ENCODE results near the gene PPP1R1C.

Gene PPP1R1C

DNA sequence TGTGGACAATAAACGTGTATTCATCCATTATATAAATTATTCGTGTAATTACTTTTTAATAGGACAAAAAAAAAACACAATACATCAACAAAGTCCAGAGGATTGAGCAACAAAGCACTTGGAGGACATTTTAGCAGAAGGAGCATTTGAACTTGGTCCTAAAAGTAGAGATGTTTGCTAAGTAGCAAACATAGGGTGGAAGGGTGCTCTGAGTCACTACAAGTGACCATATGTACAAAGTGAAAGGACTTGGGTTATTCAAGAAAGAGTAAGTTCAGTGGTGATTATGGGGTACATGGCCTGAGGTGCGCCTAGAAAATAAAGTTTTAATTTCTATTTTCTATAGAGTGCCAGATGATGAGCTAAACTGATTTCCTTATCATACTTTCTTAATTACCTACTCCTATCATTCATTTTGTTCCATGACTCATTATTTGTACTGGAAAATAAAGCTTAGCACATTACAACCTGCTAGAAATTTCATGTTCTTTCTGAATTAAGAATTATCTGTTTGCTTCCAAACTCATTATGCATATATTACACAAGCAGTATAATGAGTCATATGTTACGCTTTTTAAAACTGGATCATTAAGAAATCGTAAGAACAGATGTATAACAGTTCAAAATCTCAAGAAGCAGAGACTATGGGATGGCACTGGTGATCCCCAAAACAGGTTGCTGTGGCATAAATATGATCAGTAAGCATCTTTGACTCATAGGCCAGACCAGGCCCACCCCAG is 13.1 kb upstream of the PPP1R1C start:
- no peak for DNase-seq

GRCh38 chr2:181973171-181973783 is 12.4 kb upstream of the PPP1R1C start:
- no peak for DNase-seq

- DNase-seq = no peak
Measured at GRCh38 chr2:181977661-181978350, 7.8 kb upstream of the PPP1R1C start.

- DNase-seq = no peak
Measured at GRCh38 chr2:181978351-181979150, 7.1 kb upstream of the PPP1R1C start.

GRCh38 chr2:181984060-181984459 is 1.6 kb upstream of the PPP1R1C start:
- DNase-seq = no peak

- DNase-seq = no peak
Measured at GRCh38 chr2:181984814-181985631, 630 bp upstream of the PPP1R1C start.

DNA sequence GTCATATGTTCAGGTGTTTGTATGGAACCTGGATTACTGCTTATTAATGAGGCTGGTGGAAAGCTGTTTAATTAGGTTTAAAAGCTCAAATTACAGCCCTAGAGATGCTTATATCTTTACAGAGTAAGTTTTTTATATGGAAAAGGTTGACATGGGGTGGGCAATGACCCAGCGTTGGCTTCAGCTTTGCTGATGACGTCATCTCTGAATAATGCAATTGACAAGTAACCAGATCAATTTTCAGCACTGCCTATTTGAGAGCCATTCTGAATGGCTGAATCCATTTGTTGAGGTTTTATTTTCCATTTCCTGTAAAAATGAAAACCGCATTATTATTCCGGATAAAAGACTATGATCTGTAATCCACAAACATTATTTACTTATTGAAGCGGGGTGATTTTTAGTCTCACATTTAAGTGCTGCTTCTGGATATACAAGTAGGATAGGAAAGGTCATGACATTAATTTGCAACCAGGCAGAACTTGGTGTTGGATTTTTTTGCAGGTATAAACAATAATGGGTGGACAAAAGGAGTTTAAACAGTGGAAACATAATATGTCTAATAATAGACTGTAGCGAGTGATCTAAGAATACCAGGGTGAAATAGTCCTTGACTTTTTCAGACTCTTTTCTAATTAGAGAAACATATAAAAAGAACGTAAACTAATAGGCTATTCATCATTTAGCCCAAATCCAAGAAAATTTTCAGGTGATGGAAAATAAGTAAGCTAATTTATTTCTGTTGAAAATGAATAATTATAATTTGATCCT is 2.7 kb downstream of the PPP1R1C start:
- no peak for DNase-seq

- no peak for DNase-seq
Measured at GRCh38 chr2:181989099-181989498, 3.4 kb downstream of the PPP1R1C start.

DNA sequence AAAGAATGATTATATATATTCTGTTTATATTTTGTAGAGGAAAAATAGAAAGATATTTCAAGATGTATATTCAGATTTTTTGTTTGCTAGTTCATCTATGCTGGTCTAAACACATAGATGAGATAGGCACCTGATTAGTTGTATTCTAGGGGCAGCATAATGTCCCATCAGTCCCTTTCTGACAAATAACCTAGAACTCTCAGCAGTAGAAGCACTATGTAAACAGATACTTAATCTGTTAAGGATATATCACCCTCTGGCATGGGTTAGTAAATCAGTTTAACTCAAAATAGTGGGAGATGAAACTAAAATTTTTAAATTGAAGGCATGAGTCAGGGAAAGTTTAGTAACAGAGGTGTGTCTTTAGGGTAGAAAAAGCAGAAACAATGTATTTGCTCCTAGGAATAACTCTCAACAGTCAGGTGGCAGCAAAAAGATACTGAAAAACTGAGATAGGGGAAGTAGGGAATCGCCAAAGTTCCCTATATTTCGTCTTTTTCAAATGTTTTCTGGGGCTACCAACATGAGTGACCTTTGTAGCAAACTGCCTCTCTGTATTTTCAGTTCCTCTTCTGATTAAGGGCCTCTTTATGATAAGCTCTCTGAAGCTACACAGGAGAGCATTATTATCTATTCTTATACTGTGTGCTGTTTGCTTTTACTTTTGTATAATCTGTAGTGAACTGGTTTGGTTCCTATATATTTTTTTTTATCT is 5.7 kb downstream of the PPP1R1C start:
- DNase-seq = no peak

DNA sequence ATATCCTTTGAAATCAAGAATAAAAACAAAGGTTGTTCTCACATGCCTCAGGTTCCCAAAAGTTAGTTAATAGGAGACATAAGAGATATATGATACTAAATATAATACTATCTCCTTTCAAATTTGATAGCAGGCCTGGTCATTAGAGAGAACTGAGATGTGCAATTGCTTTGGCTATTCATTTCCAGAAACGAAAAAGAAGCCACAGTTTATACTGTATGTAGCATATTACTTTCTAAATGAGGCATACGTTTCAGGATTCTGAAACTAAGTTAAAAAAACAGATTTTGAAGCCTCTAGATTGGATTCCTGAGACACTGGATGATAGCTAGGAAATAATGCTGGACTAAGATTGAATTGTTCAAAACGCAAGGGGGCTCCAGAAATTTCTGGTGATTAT is 7.1 kb downstream of the PPP1R1C start:
- DNase-seq = no peak

DNA sequence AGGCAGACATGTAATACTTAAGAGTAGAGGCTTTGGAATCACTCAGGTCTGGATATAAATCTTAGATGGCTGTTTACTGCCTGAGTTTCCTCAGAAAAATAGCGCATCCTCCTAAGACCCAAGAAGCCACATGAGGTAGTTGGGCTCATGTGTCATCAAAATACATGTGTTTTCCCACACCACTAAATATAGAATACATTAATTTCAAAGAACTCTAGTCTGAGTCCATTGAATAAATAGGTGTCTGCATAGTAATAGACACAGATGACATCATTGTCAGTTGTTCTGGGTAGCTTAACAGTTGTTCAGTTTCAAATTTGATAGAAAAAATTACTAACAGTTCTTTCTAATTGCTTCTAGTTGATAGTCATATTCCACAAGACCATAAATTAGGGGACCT is 9.6 kb downstream of the PPP1R1C start:
- no peak for DNase-seq

DNA sequence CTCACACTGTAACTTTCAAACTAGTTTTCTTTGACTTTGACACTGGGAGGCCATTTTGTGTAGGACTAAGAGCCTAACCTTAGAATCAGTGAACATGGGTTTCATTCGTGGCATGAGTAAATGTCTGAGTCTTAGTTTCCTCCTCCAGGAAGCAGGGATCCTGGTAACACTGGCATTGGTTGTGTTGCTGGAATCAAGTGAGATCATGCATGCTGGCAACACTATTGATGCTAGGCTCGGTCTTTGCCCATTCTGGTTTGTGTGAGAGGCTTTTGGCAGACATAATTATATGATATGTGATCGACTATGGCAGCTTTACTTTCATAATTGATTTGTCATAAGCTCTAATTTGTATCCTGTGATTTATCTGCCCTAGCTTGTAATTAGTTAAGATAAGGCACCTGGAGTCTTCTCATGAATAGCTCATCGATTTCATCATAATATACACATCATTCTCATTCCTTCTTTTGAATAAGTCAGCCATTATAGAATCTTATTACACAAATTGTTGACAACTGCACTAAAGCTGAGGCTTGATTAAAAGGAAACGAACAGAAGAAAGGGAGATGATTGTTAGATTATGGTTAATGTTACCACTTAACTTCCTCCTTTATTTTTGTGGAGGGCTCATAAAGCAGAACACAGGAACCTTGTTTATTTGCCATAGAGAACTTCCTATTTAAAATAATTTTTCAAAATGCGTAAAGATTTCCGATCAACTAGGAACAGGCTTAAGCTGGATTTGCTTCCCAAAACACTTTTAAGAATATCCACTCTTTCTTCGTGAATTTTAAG is 12.6 kb downstream of the PPP1R1C start:
- no peak for DNase-seq

DNA sequence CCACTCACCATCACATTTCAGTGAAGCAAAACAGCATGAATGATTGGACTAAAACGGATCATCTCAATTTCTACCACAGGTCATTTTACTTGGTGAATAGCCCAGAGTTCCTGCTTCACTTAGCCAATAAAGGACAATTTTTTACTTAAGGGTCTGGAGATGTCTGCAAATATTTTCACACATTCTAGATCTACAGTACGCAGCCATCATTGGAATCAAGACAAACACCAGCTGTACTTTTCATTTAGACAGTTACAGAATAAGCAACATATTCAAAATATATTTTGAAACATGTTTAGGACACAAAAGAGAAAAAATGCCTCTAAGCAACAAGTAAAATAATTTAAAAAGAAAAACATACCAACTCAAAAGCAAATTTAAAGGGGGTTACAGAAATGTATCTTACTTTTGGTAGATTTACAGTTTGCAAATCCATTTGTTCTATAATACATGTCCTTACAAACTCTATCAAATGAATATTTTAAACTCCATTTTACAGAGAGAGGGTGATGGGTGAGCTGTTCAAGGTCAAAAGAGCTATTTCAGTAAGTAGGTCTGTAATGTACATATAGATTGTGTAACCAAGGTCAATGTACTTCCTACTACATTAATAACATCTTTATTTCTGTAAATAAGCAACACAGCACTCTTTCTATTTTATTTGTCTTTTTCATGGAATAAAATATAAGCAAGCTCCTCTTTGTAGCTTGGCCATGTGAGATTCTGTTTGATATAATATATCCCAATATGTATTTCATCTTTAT is 13.4 kb downstream of the PPP1R1C start:
- no peak for DNase-seq

DNA sequence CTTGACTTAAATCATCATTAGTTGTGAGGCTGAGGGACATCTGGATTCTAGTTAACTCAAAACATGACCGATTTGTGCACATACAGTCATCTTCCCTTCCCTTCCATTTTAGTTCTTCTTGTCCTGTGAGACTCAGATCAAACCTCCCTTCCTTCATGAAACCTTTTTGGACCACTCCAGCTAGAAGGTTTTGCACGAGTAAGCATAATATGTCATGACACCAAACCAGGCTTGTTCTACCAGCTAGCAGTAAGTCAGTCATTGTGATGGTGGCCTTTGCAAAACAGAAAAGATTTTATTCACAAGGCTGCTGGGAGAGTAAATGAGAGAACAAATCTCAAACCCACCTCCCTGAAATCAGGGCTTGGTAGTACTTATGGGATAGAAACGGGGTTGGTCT is 14.3 kb downstream of the PPP1R1C start:
- DNase-seq = no peak

GRCh38 chr2:182004945-182005520 is 19.4 kb downstream of the PPP1R1C start:
- no peak for DNase-seq

DNA sequence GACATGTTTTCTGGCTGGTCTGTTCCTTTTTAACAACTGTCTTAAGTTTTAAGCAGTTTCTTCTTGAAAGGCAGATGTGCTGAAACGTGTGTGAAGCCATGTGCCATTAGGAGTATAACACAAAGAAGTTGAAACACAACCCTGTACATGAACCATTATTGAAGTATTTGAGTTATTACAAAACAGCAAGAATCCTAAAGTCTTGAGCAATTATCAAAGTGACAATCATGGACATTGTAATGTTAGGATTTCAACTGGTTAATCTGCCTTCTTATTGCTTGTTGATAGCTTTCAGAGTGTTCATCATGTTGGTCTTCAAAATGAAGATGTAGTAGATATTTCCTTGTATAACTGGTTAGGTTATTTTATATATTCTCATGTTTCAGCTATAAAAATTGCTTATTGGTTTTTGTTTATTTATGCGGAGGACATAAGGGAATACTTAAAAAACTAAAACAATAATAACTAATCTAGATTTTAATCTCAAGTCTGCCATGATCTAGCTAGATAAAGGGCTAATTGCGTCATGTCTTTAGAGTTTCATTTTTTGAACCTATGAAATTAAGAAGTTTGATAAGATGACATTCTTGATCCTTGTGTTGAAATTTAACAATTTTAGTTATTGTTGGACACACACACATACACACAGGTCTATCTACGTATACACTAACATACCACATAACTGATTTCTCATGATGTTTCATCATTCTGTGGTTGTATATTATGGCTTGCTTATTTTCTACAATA is 21.1 kb downstream of the PPP1R1C start:
- DNase-seq = no peak

DNA sequence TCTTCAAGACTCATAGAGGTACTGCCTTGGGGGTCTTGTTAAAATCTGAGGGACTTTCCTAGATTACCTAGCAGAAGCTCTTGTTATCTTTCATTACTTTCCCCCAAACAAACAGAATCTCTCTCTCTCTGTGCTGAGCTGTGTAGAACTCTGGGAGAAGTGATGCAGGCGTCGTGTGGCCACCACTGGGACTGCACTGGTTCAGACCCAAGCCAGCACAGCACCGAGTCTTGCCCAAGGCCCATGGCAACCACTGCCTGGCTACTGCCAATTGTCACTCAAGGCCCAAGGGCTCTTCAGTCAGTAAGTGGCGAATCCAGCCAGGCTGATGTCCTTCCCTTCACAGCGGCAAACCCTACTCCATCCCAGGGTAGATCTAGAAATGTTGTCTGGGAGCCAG is 28.6 kb downstream of the PPP1R1C start:
- no peak for DNase-seq

Measured in amniotic stem cell (primary cell).